Thymus (tissue), 14 donors: ENCODE data around the gene GBP5. TPM values are rescaled to one million over a fixed set of nuclear protein-coding genes. Genes with fewer than 3 reads are reported as not detected.
"Not testable (repeated sequence)": the region's sequence is repeated elsewhere in the genome, so short reads cannot be mapped to it uniquely, and the experiment has no call there.

ENCODE experiments used
- DNase-seq, 9 donors: peaks; one replicate each; pipeline ENCODE4 v3.0.0-alpha.2; 2013; ENCODE audit warnings: low spot score in 9 of 9, low read depth in 6 of 9, missing footprints in 1 of 9
- H3K27ac ChIP-seq, 2 donors: one replicate each; pipeline ENCODE4 v1.5.1; 2013; ENCODE audit warnings: control low read depth in 1 of 2, low read depth in 1 of 2, low read length in 1 of 2, mild to moderate bottlenecking in 1 of 2, moderate library complexity in 1 of 2
- H3K27me3 ChIP-seq, 2 donors: one replicate each; pipeline ENCODE4 v1.5.1; 2013; ENCODE audit warnings: low read length in 1 of 2; ENCODE audit not compliant: control insufficient read depth in 2 of 2, insufficient read depth in 1 of 2
- H3K36me3 ChIP-seq, 2 donors: one replicate each; pipeline ENCODE4 v1.5.1; 2013; ENCODE audit warnings: low read length in 1 of 2, mild to moderate bottlenecking in 1 of 2, moderate library complexity in 1 of 2; ENCODE audit not compliant: control insufficient read depth in 2 of 2, insufficient read depth in 2 of 2
- H3K4me1 ChIP-seq, 2 donors: one replicate each; pipeline ENCODE4 v1.5.1; 2013; ENCODE audit warnings: low read length in 2 of 2; ENCODE audit not compliant: control insufficient read depth in 2 of 2, insufficient read depth in 2 of 2
- H3K4me3 ChIP-seq, 2 donors: one replicate each; pipeline ENCODE4 v1.5.1; 2013; ENCODE audit warnings: low read length in 2 of 2, control low read depth in 1 of 2, mild to moderate bottlenecking in 1 of 2
- H3K9me3 ChIP-seq, 2 donors: one replicate each; pipeline ENCODE4 v1.5.1; 2013; ENCODE audit warnings: low read length in 1 of 2, mild to moderate bottlenecking in 1 of 2; ENCODE audit not compliant: control insufficient read depth in 2 of 2, insufficient read depth in 1 of 2
- WGBS: extraction: QIAGEN DNeasy Blood & Tissue Kit; methylation state at CpG from one replicate; pipeline ENCODE4 v1.1.7; 2013; 5-methylcytosine and 5-hydroxymethylcytosine counted together
- long read RNA-seq, 10 donors: transcript quantifications; one replicate each; lab custom pipeline, GENCODE V29; 2026
- polyA plus RNA-seq: library from polyadenylated mRNA; stranded (reverse); fragments of 200-250 nt; gene quantifications from one replicate; pipeline ENCODE4 v1.2.3, GENCODE V29; 2013
- total RNA-seq: library from RNA; stranded (reverse); fragments of 120-200 nt; gene quantifications from one replicate; pipeline ENCODE4 v1.2.4, GENCODE V29; 2013
- donor health status: healthy.

The GBP5 gene
- total RNA-seq (13.8 TPM), polyA plus RNA-seq (14.7 TPM)
- long read RNA-seq, donor 1 = 0 reads
- long read RNA-seq, donor 2, full-length matches to known transcripts = 1 of 1 reads
- long read RNA-seq, donor 2, partial matches to known transcripts = 0 of 1 reads
- long read RNA-seq, donor 2, other reads (novel, unspliced or antisense) = 0 of 1 reads
- long read RNA-seq, donor 3, full-length matches to known transcripts = 1 of 1 reads
- long read RNA-seq, donor 3, partial matches to known transcripts = 0 of 1 reads
- long read RNA-seq, donor 3, other reads (novel, unspliced or antisense) = 0 of 1 reads
- long read RNA-seq, donor 4 = 0 reads
- long read RNA-seq, donor 5 = 0 reads
- long read RNA-seq, donor 6 = 0 reads
- long read RNA-seq, donor 7 = 0 reads
- long read RNA-seq, donor 8 = 0 reads
- long read RNA-seq, donor 9 = 0 reads
- long read RNA-seq, donor 10 = 0 reads

DNA sequence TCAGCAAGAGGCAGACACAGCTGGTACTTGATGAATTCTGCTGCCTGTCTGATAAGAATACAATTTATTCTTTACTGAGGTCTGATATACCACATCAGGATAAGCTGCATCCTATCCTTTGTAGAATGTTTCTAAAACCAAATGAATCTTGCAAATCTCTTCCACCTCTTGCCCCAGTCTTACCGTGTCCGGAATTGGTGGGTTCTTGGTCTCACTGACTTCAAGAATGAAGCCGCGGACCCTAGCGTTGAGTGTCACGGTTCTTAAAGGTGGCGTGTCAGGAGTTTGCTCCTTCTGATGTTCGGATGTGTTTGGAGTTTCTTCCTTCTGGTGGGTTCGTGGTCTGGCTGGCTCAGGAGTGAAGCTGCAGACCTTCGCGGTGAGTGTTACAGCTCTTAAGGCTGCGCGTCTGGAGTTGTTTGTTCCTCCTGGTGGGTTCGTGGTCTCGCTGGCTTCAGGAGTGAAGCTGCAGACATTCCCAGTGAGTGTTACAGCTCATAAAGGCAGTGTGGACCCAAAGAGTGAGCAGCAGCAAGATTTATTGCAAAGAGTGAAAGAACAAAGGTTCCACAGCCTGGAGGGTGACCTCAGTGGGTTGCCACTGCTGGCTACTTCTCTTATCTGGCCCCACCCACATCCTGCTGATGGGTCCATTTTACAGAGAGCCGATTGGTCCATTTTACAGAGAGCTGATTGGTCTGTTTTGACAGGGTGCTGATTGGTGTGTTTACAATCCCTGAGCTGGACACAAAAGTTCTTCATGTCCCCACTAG lies at the start of gene GBP5:
TSS of gene GBP5 (minus strand) at position 592 of the 773 bp plus-strand sequence. CDS start 3,305 bp downstream, outside the sequence.
- H3K36me3 ChIP-seq, DNase-seq, H3K4me3 ChIP-seq, H3K9me3 ChIP-seq, H3K27me3 ChIP-seq, H3K4me1 ChIP-seq: not testable (repeated sequence)
- 5% methylated on average over 16 of the region's 16 CpGs for WGBS
- peak within 1 kb of the TSS in 1 of 2 donors; percentile 21 for H3K27ac ChIP-seq

DNA sequence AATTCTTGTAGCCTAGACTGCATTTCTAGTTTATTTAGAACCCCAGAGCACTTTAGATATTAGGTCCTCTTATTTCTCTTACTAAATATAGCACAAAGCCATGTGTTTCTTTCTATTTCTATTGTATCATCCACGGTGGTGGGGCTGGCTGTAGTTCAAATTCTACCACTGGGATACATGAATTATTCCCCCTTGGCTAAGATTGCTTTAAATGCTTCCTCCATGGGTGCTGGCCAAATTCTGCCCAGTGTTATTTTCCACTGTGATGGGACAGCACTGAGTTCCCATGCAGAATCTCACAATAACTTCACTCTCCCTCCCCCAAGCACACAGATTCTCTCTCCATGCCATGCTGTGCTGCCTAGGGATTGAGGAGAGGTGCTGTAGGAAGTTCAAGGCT lies 49.7 kb upstream of the GBP5 start:
- no peak overlapping the region for H3K4me3 ChIP-seq
- H3K27me3 ChIP-seq = no peaks in the 10 kb centered on the region
- H3K4me1 ChIP-seq = no peaks in the 10 kb centered on the region
- no peaks in the 10 kb centered on the region for H3K36me3 ChIP-seq
- no peak overlapping the region for H3K27ac ChIP-seq
- DNase-seq = no peak
- H3K9me3 ChIP-seq = no peaks in the 10 kb centered on the region
- 69% methylated on average over 1 of the region's 1 CpG for WGBS

DNA sequence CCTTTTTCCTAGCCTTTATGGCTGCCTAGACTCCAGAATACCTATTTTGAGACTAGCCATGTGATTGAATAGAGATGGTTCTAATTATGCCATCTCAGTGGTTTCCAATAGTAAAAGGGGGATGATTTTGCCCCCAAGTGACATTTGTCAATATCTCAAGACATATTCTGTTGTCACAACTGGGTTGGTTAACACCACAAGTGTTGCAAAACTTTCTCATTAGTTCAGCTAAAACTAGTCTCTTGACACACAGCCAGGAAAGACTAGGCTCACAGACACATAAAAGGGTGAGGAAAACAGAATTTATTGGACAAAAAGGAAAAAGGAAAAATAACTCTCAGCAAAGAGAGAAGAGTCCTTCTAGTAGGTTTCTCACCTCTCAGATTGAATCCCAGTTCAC lies 39.9 kb upstream of the GBP5 start:
- Histone ChIP-seq H3K4me1 (no peaks in the 10 kb centered on the region), H3K36me3 (no peaks in the 10 kb centered on the region), H3K27me3 (no peaks in the 10 kb centered on the region), H3K9me3 (peaks cover 0 to 11% of the 10 kb centered on the region in 2 donors), H3K27ac (no peak overlapping the region), H3K4me3 (no peak overlapping the region)
- no peak for DNase-seq

GRCh38 chr1:89311757-89312156 lies 39.1 kb upstream of the GBP5 start:
- Histone ChIP-seq H3K36me3 (no peaks in the 10 kb centered on the region), H3K4me3 (no peak overlapping the region), H3K4me1 (no peaks in the 10 kb centered on the region), H3K9me3 (peaks cover 0 to 10% of the 10 kb centered on the region in 2 donors), H3K27ac (no peak overlapping the region), H3K27me3 (no peaks in the 10 kb centered on the region)
- DNase-seq = no peak
- 72% methylated on average over 4 of the region's 4 CpGs for WGBS

DNA sequence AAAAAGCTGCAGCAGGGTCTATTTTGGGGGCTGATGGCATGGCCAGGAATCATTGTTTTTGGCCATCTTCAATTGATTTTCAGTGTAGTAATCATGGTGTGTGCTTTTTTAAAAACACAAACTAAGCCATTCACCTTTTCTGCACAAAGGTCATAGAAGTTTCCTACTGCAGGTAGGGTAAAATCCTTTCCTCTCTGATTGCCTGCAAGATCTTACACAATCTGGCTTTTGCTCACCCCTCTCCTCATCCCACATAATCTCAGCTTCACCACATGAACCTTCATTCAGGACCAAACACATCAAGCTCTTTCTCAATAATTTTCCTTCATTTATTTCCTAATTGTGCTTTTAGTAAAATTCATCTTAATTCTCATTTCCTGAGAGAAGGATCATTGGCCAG lies 38.3 kb upstream of the GBP5 start:
- Histone ChIP-seq H3K4me3 (no peak overlapping the region), H3K9me3 (peaks cover 0 to 4% of the 10 kb centered on the region in 2 donors), H3K27me3 (no peaks in the 10 kb centered on the region), H3K36me3 (no peaks in the 10 kb centered on the region), H3K4me1 (no peaks in the 10 kb centered on the region), H3K27ac (peak overlapping the region; percentile 33 to 46)
- DNase-seq = no peak

- Histone ChIP-seq H3K27me3 (no peaks in the 10 kb centered on the region), H3K4me1 (no peaks in the 10 kb centered on the region), H3K27ac (peak overlapping the region in 1 of 2 donors; percentile 33), H3K36me3 (no peaks in the 10 kb centered on the region), H3K4me3 (no peak overlapping the region), H3K9me3 (no peaks in the 10 kb centered on the region)
- 18% methylated on average over 1 of the region's 1 CpG for WGBS
- peak in 1 of 9 donors; percentile 38 for DNase-seq
Measured at GRCh38 chr1:89310505-89310904, 37.8 kb upstream of the GBP5 start.

- Histone ChIP-seq H3K36me3 (no peaks in the 10 kb centered on the region), H3K4me1 (no peaks in the 10 kb centered on the region), H3K9me3 (no peaks in the 10 kb centered on the region), H3K4me3 (no peak overlapping the region), H3K27ac (no peak overlapping the region), H3K27me3 (no peaks in the 10 kb centered on the region)
- DNase-seq = no peak
- 94% methylated on average over 1 of the region's 1 CpG for WGBS
Measured at GRCh38 chr1:89309828-89310227, 37.2 kb upstream of the GBP5 start.

- WGBS = 96% methylated on average over 2 of the region's 2 CpGs
- no peaks in the 10 kb centered on the region for H3K36me3 ChIP-seq
- H3K27ac ChIP-seq = no peak overlapping the region
- no peak for DNase-seq
- H3K27me3 ChIP-seq = no peaks in the 10 kb centered on the region
- H3K4me1 ChIP-seq = no peaks in the 10 kb centered on the region
- H3K4me3 ChIP-seq = no peak overlapping the region
- peaks cover 0 to 4% of the 10 kb centered on the region in 2 donors for H3K9me3 ChIP-seq
Measured at GRCh38 chr1:89306273-89306672, 33.6 kb upstream of the GBP5 start.

DNA sequence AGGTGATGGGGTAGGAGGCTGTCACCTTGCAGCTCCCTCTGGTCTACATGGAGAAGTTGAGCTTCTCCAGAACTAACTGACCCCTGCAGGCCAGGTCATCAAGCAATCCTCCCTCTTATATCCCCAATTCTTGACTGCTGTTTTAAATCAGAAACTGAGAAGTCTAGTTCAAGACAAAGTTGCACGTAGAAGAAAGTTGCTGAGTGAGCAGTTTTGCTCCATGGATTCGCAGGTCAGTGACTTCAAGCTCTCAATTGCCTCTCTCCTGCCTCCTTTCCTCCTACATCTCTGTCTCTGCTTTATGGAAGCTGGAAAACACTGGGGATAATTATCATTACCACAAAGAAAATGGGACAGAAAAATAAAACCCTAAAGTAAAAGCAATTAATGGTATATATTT lies 32.8 kb upstream of the GBP5 start:
- H3K36me3 ChIP-seq = no peaks in the 10 kb centered on the region
- H3K4me3 ChIP-seq = no peak overlapping the region
- peaks cover 0 to 4% of the 10 kb centered on the region in 2 donors for H3K9me3 ChIP-seq
- H3K4me1 ChIP-seq = no peaks in the 10 kb centered on the region
- H3K27me3 ChIP-seq = no peaks in the 10 kb centered on the region
- 94% methylated on average over 2 of the region's 2 CpGs for WGBS
- no peak overlapping the region for H3K27ac ChIP-seq
- DNase-seq = no peak
